Activated CD4-positive, CD25-positive, alpha-beta regulatory T cell (primary cell): ENCODE data around the gene SSBP2.

Experiments used
- DNase-seq, 4 experiments: peaks; one replicate each; lab custom pipeline; 2025; lab: John Stamatoyannopoulos, UW

The SSBP2 gene

GRCh38 chr5:81590498-81591384 is 160.2 kb downstream of the SSBP2 start:
- no peak for DNase-seq

- DNase-seq = no peak
These were observed 171.5 kb downstream of the SSBP2 start for GRCh38 chr5:81579262-81579924.

- no peak for DNase-seq
These were observed 173.8 kb downstream of the SSBP2 start for GRCh38 chr5:81577091-81577490.

GRCh38 chr5:81575924-81576323 is 175.0 kb downstream of the SSBP2 start:
- DNase-seq = no peak

GRCh38 chr5:81572201-81572600 is 178.7 kb downstream of the SSBP2 start:
- DNase-seq = no peak

GRCh38 chr5:81558188-81558587 is 192.7 kb downstream of the SSBP2 start:
- no peak for DNase-seq

GRCh38 chr5:81556809-81557208 is 194.1 kb downstream of the SSBP2 start:
- no peak for DNase-seq

GRCh38 chr5:81555865-81556264 is 195.0 kb downstream of the SSBP2 start:
- DNase-seq = no peak

- no peak for DNase-seq
These were observed 196.2 kb downstream of the SSBP2 start for GRCh38 chr5:81554647-81555046.

GRCh38 chr5:81553567-81554212 is 197.2 kb downstream of the SSBP2 start:
- DNase-seq = no peak

GRCh38 chr5:81552852-81553566 is 197.9 kb downstream of the SSBP2 start:
- no peak for DNase-seq

GRCh38 chr5:81549123-81549522 is 201.8 kb downstream of the SSBP2 start:
- no peak for DNase-seq

GRCh38 chr5:81547001-81547400 is 203.9 kb downstream of the SSBP2 start:
- no peak for DNase-seq

- DNase-seq = no peak
These were observed 205.0 kb downstream of the SSBP2 start for GRCh38 chr5:81545911-81546310.

- DNase-seq = no peak
These were observed 206.4 kb downstream of the SSBP2 start for GRCh38 chr5:81544351-81545018.

- no peak for DNase-seq
These were observed 208.7 kb downstream of the SSBP2 start for GRCh38 chr5:81542242-81542641.

GRCh38 chr5:81537905-81538547 is 212.9 kb downstream of the SSBP2 start:
- no peak for DNase-seq

- no peak for DNase-seq
These were observed 216.5 kb downstream of the SSBP2 start for GRCh38 chr5:81534441-81534840.

GRCh38 chr5:81533629-81534405 is 217.1 kb downstream of the SSBP2 start:
- DNase-seq = no peak

GRCh38 chr5:81530919-81531318 is 220.0 kb downstream of the SSBP2 start:
- DNase-seq = no peak
